Activated CD4-positive, alpha-beta T cell treated with anti-CD3 and anti-CD28 coated beads, Interleukin-2, amount 50 U/mL, for 24 hours (primary cell): Measurements from ENCODE around the gene KDM2B.
"Not testable (repeated sequence)": the region's sequence is repeated elsewhere in the genome, so short reads cannot be mapped to it uniquely, and the experiment has no call there.

Source experiments
- DNase-seq, 2 donors: peaks; one replicate each; pipeline ENCODE4 v3.0.0-alpha.2; 2020; ENCODE audit warnings: low read depth in 1 of 2, low spot score in 1 of 2

KDM2B gene

GRCh38 chr12:121584885-121585284 lies 4.1 kb upstream of the KDM2B start:
- not testable (repeated sequence) for DNase-seq

GRCh38 chr12:121583334-121583661 lies 2.5 kb upstream of the KDM2B start:
- DNase-seq, result not testable (repeated sequence)

- no peak for DNase-seq
These were observed 1.9 kb upstream of the KDM2B start for GRCh38 chr12:121582583-121583333.

GRCh38 chr12:121581686-121582429 lies 1.0 kb upstream of the KDM2B start:
- DNase-seq, result no peak

GRCh38 chr12:121579981-121580868 lies 598 bp downstream of the KDM2B start:
- DNase-seq, result peak; percentile 42 to 59

GRCh38 chr12:121579190-121579791 lies 1.5 kb downstream of the KDM2B start:
- no peak for DNase-seq

GRCh38 chr12:121578230-121579189 lies 2.3 kb downstream of the KDM2B start:
- no peak for DNase-seq

GRCh38 chr12:121577443-121578180 lies 3.2 kb downstream of the KDM2B start:
- no peak for DNase-seq

- DNase-seq, result no peak
These were observed 3.9 kb downstream of the KDM2B start for GRCh38 chr12:121576851-121577391.

GRCh38 chr12:121575952-121576625 lies 4.7 kb downstream of the KDM2B start:
- no peak for DNase-seq

- no peak for DNase-seq
These were observed 5.8 kb downstream of the KDM2B start for GRCh38 chr12:121575051-121575450.

- DNase-seq, result no peak
These were observed 6.8 kb downstream of the KDM2B start for GRCh38 chr12:121574025-121574424.

- no peak for DNase-seq
These were observed 8.9 kb downstream of the KDM2B start for GRCh38 chr12:121571920-121572319.

GRCh38 chr12:121570467-121571283 lies 10.1 kb downstream of the KDM2B start:
- no peak for DNase-seq

- no peak for DNase-seq
These were observed 11.7 kb downstream of the KDM2B start for GRCh38 chr12:121568971-121569751.

- DNase-seq, result no peak
These were observed 12.3 kb downstream of the KDM2B start for GRCh38 chr12:121568518-121568917.

GRCh38 chr12:121565076-121565475 lies 15.7 kb downstream of the KDM2B start:
- DNase-seq, result no peak
